NCI-H774 (cell line): ENCODE measurements around the gene PRAMEF6.
"Not testable (repeated sequence)": the region's sequence is repeated elsewhere in the genome, so short reads cannot be mapped to it uniquely, and the experiment has no call there.

ENCODE experiments used
- DNase-seq: peaks from one replicate; lab custom pipeline; 2025; lab: John Stamatoyannopoulos, UW

Gene PRAMEF6

GRCh38 chr1:12947480-12947879 lies at the start of gene PRAMEF6:
PRAMEF6 (minus strand) TSS chr1:12947580; CDS start chr1:12942518, 5,062 bp downstream.
- DNase-seq = not testable (repeated sequence)

- DNase-seq = not testable (repeated sequence)
Measured at GRCh38 chr1:12924368-12924767, 23.0 kb downstream of the PRAMEF6 start.

- DNase-seq = not testable (repeated sequence)
Measured at GRCh38 chr1:12921749-12922148, 25.6 kb downstream of the PRAMEF6 start.

GRCh38 chr1:12916310-12916709 lies 31.1 kb downstream of the PRAMEF6 start, which contains the start of gene PRAMEF7:
PRAMEF7 (plus strand) TSS chr1:12916610; CDS start chr1:12917693, 1,083 bp downstream.
- DNase-seq = not testable (repeated sequence)

- DNase-seq = not testable (repeated sequence)
Measured at GRCh38 chr1:12903793-12904572, 43.4 kb downstream of the PRAMEF6 start.

- DNase-seq = not testable (repeated sequence)
Measured at GRCh38 chr1:12899186-12899585, 48.2 kb downstream of the PRAMEF6 start.

GRCh38 chr1:12898170-12898569 lies 49.2 kb downstream of the PRAMEF6 start, which contains the start of gene PRAMEF10:
PRAMEF10 (minus strand) TSS chr1:12898270; CDS start chr1:12895847, 2,423 bp downstream.
- DNase-seq = not testable (repeated sequence)
